Ectodermal cell (in vitro differentiated cells): ENCODE results near the gene FAM98A. TPM values are rescaled to one million over a fixed set of nuclear protein-coding genes. Genes with fewer than 3 reads are reported as not detected.

ENCODE experiments used
- H3K27ac ChIP-seq: 2 replicates; pipeline ENCODE4 v1.7.0; 2013; ENCODE audit warnings: mild to moderate bottlenecking, low read depth, low read length; ENCODE audit not compliant: insufficient read depth, poor library complexity, severe bottlenecking
- H3K27me3 ChIP-seq: 2 replicates; pipeline ENCODE4 v1.7.0; 2013; ENCODE audit warnings: mild to moderate bottlenecking, low read length; ENCODE audit not compliant: insufficient read depth, control insufficient read depth, poor library complexity, severe bottlenecking
- H3K36me3 ChIP-seq: one replicate; pipeline ENCODE4 v1.7.0; 2013; ENCODE audit warnings: low read length; ENCODE audit not compliant: control insufficient read depth, insufficient read depth
- H3K4me1 ChIP-seq: one replicate; pipeline ENCODE4 v1.7.0; 2013; ENCODE audit warnings: low read length; ENCODE audit not compliant: control insufficient read depth, insufficient read depth
- H3K4me3 ChIP-seq: 2 replicates; pipeline ENCODE4 v1.7.0; 2013; ENCODE audit warnings: low read depth, low read length, control low read depth; ENCODE audit not compliant: insufficient read depth
- H3K9me3 ChIP-seq: 2 replicates; pipeline ENCODE4 v1.7.0; 2013; ENCODE audit warnings: mild to moderate bottlenecking, low read length, moderate library complexity; ENCODE audit not compliant: control insufficient read depth
- WGBS, 2 experiments: methylation state at CpG; one replicate each; pipeline ENCODE4 v1.1.7; 2013; ENCODE audit warnings: missing lambda C conversion rate in 2 of 2; 5-methylcytosine and 5-hydroxymethylcytosine counted together
- polyA plus RNA-seq, 4 experiments: library from polyadenylated mRNA; stranded (reverse); fragments of 50-300 nt; gene quantifications; one replicate each; pipeline ENCODE4 v1.2.3, GENCODE V29; 2013

The FAM98A gene
- polyA plus RNA-seq (2013, experiment 1 of 4) = 38.6 TPM
- polyA plus RNA-seq (2013, experiment 2 of 4) = 45.0 TPM
- 26.9 TPM for polyA plus RNA-seq (2013, experiment 3 of 4)
- polyA plus RNA-seq (2013, experiment 4 of 4) = 30.3 TPM

GRCh38 chr2:33599175-33599942 is at the start of gene FAM98A:
TSS of gene FAM98A (minus strand) at chr2:33599299. CDS start at chr2:33599221, 78 bp downstream.
- WGBS, 2 experiments = 1% methylated on average over 56 of the region's 56 CpGs
- Histone ChIP-seq H3K36me3 (no peaks in the 10 kb centered on the region), H3K4me3 (peak within 1 kb of the TSS; percentile 97), H3K9me3 (no peaks in the 10 kb centered on the region), H3K27me3 (no peaks in the 10 kb centered on the region), H3K4me1 (peaks cover 3% of the 10 kb centered on the region), H3K27ac (peak within 1 kb of the TSS; percentile 48)

GRCh38 chr2:33645861-33646260 is 46.8 kb upstream of the FAM98A start:
- Histone ChIP-seq H3K4me1 (no peaks in the 10 kb centered on the region), H3K36me3 (no peaks in the 10 kb centered on the region), H3K9me3 (peaks cover 2% of the 10 kb centered on the region), H3K4me3 (no peak overlapping the region), H3K27me3 (no peaks in the 10 kb centered on the region), H3K27ac (no peak overlapping the region)
- WGBS, 2 experiments = 89 to 90% methylated on average over 1 of the region's 1 CpG

GRCh38 chr2:33644215-33644614 is 45.1 kb upstream of the FAM98A start:
- H3K36me3 ChIP-seq = no peaks in the 10 kb centered on the region
- 92 to 96% methylated on average over 2 of the region's 2 CpGs for WGBS, 2 experiments
- peaks cover 2% of the 10 kb centered on the region for H3K9me3 ChIP-seq
- no peaks in the 10 kb centered on the region for H3K27me3 ChIP-seq
- H3K27ac ChIP-seq = no peak overlapping the region
- H3K4me3 ChIP-seq = no peak overlapping the region
- no peaks in the 10 kb centered on the region for H3K4me1 ChIP-seq

GRCh38 chr2:33636001-33636400 is 36.9 kb upstream of the FAM98A start:
- no peaks in the 10 kb centered on the region for H3K36me3 ChIP-seq
- no peak overlapping the region for H3K27ac ChIP-seq
- no peaks in the 10 kb centered on the region for H3K27me3 ChIP-seq
- no peaks in the 10 kb centered on the region for H3K4me1 ChIP-seq
- H3K4me3 ChIP-seq = no peak overlapping the region
- 100% methylated on average over 1 of the region's 1 CpG for WGBS, 2 experiments
- no peaks in the 10 kb centered on the region for H3K9me3 ChIP-seq

GRCh38 chr2:33634261-33634910 is 35.3 kb upstream of the FAM98A start:
- no peaks in the 10 kb centered on the region for H3K36me3 ChIP-seq
- H3K4me3 ChIP-seq = no peak overlapping the region
- H3K9me3 ChIP-seq = no peaks in the 10 kb centered on the region
- H3K4me1 ChIP-seq = no peaks in the 10 kb centered on the region
- 79 to 87% methylated on average over 4 of the region's 4 CpGs for WGBS, 2 experiments
- no peaks in the 10 kb centered on the region for H3K27me3 ChIP-seq
- no peak overlapping the region for H3K27ac ChIP-seq

- no peak overlapping the region for H3K4me3 ChIP-seq
- H3K4me1 ChIP-seq = no peaks in the 10 kb centered on the region
- no peak overlapping the region for H3K27ac ChIP-seq
- 89 to 93% methylated on average over 2 of the region's 2 CpGs for WGBS, 2 experiments
- no peaks in the 10 kb centered on the region for H3K9me3 ChIP-seq
- H3K27me3 ChIP-seq = no peaks in the 10 kb centered on the region
- no peaks in the 10 kb centered on the region for H3K36me3 ChIP-seq
Observed at GRCh38 chr2:33633315-33633714, 34.2 kb upstream of the FAM98A start.

- Histone ChIP-seq H3K27ac (no peak overlapping the region), H3K9me3 (no peaks in the 10 kb centered on the region), H3K36me3 (no peaks in the 10 kb centered on the region), H3K27me3 (no peaks in the 10 kb centered on the region), H3K4me1 (no peaks in the 10 kb centered on the region), H3K4me3 (no peak overlapping the region)
- 94 to 96% methylated on average over 2 of the region's 2 CpGs for WGBS, 2 experiments
Observed at GRCh38 chr2:33632831-33633230, 33.7 kb upstream of the FAM98A start.

- Histone ChIP-seq H3K27ac (no peak overlapping the region), H3K27me3 (no peaks in the 10 kb centered on the region), H3K4me1 (no peaks in the 10 kb centered on the region), H3K9me3 (no peaks in the 10 kb centered on the region), H3K36me3 (no peaks in the 10 kb centered on the region), H3K4me3 (no peak overlapping the region)
- WGBS, 2 experiments = 93 to 95% methylated on average over 3 to 4 of the region's 6 CpGs
Observed at GRCh38 chr2:33628031-33628827, 29.1 kb upstream of the FAM98A start.

GRCh38 chr2:33619028-33619427 is 19.9 kb upstream of the FAM98A start:
- H3K27ac ChIP-seq = no peak overlapping the region
- H3K4me1 ChIP-seq = no peaks in the 10 kb centered on the region
- WGBS, 2 experiments = 95 to 96% methylated on average over 1 of the region's 1 CpG
- no peaks in the 10 kb centered on the region for H3K9me3 ChIP-seq
- peaks cover 3% of the 10 kb centered on the region for H3K36me3 ChIP-seq
- no peaks in the 10 kb centered on the region for H3K27me3 ChIP-seq
- no peak overlapping the region for H3K4me3 ChIP-seq

- no peaks in the 10 kb centered on the region for H3K9me3 ChIP-seq
- no peak overlapping the region for H3K27ac ChIP-seq
- H3K36me3 ChIP-seq = peaks cover 3% of the 10 kb centered on the region
- WGBS, 2 experiments = 100% methylated on average over 1 of the region's 1 CpG; no CpG with 5 or more reads in 1 of the 2 experiments
- H3K27me3 ChIP-seq = no peaks in the 10 kb centered on the region
- no peak overlapping the region for H3K4me3 ChIP-seq
- no peaks in the 10 kb centered on the region for H3K4me1 ChIP-seq
Observed at GRCh38 chr2:33617989-33618388, 18.9 kb upstream of the FAM98A start.
